ENCODE results near the gene KCNS1. TPM values are rescaled to one million over a fixed set of nuclear protein-coding genes. Genes with fewer than 3 reads are reported as not detected.

KCNS1 gene, protein sequence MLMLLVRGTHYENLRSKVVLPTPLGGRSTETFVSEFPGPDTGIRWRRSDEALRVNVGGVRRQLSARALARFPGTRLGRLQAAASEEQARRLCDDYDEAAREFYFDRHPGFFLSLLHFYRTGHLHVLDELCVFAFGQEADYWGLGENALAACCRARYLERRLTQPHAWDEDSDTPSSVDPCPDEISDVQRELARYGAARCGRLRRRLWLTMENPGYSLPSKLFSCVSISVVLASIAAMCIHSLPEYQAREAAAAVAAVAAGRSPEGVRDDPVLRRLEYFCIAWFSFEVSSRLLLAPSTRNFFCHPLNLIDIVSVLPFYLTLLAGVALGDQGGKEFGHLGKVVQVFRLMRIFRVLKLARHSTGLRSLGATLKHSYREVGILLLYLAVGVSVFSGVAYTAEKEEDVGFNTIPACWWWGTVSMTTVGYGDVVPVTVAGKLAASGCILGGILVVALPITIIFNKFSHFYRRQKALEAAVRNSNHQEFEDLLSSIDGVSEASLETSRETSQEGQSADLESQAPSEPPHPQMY
- 0.09 and 0.11 TPM in 2 replicates for total RNA-seq

DNA sequence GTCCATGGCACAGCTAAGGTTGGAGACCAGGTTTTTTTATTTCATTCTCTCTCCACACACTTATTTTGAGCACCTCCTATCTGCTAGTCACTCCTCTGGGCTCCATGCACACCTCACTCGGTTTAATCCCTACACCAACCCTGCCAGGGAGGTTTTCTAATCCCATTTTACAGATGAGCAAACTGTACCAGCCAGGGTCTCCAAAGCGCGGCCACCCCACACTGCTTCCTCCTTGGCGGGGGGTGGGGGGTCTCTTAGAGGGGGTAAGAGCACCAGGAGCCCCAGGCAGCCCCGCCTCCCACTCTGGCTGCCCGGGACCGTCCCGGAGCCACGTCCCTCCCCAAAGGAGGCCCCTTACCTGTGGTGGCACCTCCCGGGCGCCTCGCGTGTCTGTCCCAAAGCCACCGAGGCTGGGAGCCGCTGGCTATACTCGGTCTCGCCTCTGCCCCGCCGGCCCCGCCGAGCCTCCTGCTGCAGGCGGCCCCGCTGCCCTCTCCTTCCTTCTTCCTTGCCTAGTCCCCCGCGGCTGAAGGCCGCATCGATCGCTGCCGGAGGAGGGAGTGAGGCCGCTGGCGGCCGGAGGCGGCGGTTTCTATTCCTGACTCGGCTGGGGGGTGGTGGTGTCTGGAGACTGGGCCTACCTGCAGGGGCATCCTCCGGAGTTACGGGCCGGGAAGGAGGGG lies at the start of gene KCNS1:
TSS of gene KCNS1 (minus strand) at position 565 of the 683 bp plus-strand sequence. CDS start 1,891 bp downstream, outside the sequence.

DNA sequence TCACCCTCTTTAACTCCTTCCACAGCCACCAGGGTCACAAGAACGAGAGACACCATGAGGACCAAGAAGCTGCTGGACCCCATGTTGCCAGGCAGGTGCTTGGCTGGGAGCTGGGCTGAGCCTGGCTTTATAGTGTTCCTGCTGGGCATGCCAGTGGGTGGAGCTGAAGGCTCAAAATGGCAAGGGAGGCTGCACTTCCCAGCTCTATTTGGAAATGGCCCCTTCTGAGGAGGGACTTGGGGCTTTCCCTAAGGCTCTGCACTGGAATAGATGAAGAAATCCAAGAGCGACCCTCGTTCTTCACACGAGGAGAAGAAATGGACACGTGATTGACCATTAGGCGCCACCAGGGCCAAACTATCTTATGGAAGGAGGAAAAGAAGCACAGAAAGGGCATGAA lies 23.4 kb upstream of the KCNS1 start, which contains the start of gene WFDC12:
TSS of gene WFDC12 (minus strand) at position 101 of the 400 bp plus-strand sequence. CDS start at position 83, 18 bp downstream.

DNA sequence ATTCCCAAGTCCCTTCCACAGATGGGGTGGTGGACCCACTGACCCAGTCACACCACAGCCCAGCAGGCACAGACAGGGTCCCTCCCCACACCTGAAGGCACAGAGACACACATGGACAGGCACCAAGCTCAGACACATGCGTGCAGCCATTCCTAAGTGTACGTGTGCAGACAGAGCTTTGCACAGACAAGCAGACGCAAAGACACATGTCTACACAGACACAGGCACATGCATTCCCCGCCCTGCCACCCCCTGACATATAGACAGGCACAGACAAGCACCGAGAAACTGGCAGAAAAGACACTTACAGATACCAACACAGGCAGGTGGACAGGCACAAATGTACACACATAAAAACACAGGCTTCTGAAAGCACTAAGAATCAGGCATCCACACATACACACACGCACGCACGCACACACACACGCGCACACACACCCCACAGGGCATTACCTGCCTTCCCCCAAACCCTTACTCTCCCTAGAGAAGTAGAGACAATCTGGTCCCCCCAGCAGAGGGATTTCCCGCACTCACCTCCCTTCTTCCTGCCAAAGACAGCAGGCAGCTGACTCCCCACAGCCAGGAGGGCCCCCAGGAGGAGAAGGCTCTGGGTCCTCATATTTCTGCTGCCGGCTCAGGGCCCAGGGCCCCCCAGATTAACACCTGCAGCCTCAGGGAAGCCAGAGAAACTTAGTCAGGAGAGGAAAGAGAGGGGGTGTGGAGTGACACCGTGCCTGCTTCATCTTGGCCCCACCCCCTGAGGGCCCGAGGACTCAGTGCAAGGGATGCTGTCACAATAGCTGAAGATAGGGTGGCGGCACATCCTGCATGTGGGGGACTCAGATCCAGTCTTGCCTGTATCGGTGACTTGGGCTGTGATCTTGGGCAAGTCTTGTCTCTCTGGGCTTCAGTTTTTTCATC lies 13.8 kb upstream of the KCNS1 start, which contains the start of gene WFDC5:
TSS of gene WFDC5 (minus strand) at position 710 of the 921 bp plus-strand sequence. CDS start at position 619, 91 bp downstream.

Other genes starting within 250 kb of the KCNS1 start
- gene YWHAB, start 215.4 kb downstream of the KCNS1 start, total RNA-seq: 95.7 and 136 TPM in 2 replicates
- gene PABPC1L, start 191.1 kb downstream of the KCNS1 start, total RNA-seq: 1.0 and 1.2 TPM in 2 replicates
- gene TOMM34, start 140.7 kb downstream of the KCNS1 start, total RNA-seq: 9.9 and 18.7 TPM in 2 replicates
- 14.6 and 20.5 TPM in 2 replicates for gene STK4, start 134.6 kb downstream of the KCNS1 start, total RNA-seq
- gene WFDC5, start 14.0 kb upstream of the KCNS1 start, total RNA-seq: not detected in 2 replicates
- gene WFDC12, start 23.3 kb upstream of the KCNS1 start, total RNA-seq: not detected in 2 replicates
- not detected in 2 replicates for gene PI3, start 73.8 kb upstream of the KCNS1 start, total RNA-seq
- not detected in 2 replicates for gene SEMG1, start 105.9 kb upstream of the KCNS1 start, total RNA-seq
- not detected in 2 replicates for gene SEMG2, start 120.2 kb upstream of the KCNS1 start, total RNA-seq
- 0.69 TPM in 1 of 2 replicates, not detected in the other for gene SLPI, start 153.4 kb upstream of the KCNS1 start, total RNA-seq
- gene RBPJL, start 205.7 kb upstream of the KCNS1 start, total RNA-seq: not detected in 2 replicates
- under 0.01 TPM in 1 of 2 replicates, not detected in the other for gene MATN4, start 207.2 kb upstream of the KCNS1 start, total RNA-seq
- 26.6 and 54.9 TPM in 2 replicates for gene SDC4, start 247.3 kb upstream of the KCNS1 start, total RNA-seq

Data from dermis lymphatic vessel endothelial cell (primary cell).